NCI-H2081 (cell line): ENCODE results near the gene S100A5.
"Not testable (repeated sequence)": the region's sequence is repeated elsewhere in the genome, so short reads cannot be mapped to it uniquely, and the experiment has no call there.

Experiments used
- DNase-seq, 2 experiments: peaks; one replicate each; lab custom pipeline; 2025; lab: John Stamatoyannopoulos, UW

S100A5 gene

DNA sequence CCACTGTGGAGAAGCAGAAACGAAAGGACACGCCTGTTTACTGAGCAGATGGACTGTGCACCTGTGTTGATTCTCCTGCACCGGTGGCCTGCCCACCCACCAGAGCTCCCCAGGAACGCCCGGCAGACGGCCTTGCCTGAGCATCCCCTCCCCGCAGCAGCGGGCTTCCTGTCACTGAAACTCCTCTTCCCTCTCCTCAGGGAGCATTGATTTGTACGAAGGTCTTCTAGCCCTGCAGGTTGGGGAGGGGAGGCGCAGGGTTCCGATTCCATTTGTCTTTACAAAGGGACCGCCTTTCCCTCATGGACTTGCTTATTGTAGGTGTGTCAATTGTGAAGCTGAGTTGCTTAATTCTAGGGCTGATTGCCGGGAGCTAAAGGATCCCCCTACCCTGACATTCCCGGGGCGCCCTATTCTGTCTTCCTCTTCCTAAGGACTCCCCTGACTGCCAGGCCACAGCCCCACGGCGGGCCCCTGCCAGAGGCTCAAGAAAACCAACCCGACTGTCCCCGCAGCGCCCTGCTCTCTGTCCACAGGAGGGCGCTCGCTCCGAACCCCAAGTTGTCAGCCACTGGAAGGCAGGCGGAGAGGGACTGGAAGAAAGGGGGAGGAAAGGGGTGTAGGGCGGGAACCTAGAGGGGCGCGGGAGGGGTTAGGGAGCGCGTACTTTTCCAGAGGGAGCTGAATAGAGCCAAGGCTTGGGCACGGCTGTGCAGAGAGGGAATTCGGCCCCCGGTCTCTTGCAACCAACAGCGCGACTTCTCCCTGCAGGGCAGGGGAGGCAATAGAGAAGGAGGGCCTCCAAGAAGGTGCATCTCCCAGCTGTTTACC lies 7.8 kb downstream of the S100A5 start:
- DNase-seq: peak; percentile 90 to 91

DNA sequence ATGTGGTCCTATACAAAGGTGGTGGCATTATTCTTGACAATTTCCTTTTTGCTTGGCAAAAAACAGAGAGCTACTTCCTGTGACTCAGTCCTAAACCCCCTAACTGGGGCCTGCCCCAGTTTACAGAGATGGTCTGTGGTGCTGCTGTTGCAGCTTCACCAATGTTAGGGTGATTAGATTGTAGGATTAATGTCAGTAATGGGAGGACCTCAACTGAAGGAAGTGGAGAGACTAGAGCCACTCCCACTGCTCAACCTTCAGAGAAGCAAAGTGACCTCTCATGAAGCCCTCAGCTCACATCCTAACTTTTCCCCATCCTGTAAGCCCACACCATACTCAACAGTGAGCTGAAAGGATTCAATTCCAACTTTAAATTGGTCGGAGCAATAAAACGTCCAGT lies 8.6 kb downstream of the S100A5 start:
- DNase-seq: peak in 1 of 2 experiments; percentile 48

DNA sequence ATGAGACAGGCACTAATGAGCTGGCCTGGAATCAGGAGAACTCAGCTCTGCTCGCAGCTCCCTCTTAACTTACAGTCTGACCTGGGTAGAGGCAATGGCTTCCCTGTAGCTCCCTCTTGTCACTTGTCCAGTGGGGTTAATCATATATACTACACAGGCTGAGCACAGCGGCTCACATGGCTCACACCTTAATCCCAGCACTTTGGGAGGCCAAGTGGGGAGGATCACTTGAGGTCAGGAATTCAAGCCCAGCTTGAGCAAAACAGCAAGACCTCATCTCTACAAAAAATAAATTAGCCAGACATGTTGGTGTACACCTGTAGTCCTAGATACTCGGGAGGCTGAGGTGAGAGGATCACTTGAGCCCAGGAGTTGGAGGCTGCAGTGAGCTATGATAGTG lies 9.1 kb downstream of the S100A5 start:
- no peak for DNase-seq

DNA sequence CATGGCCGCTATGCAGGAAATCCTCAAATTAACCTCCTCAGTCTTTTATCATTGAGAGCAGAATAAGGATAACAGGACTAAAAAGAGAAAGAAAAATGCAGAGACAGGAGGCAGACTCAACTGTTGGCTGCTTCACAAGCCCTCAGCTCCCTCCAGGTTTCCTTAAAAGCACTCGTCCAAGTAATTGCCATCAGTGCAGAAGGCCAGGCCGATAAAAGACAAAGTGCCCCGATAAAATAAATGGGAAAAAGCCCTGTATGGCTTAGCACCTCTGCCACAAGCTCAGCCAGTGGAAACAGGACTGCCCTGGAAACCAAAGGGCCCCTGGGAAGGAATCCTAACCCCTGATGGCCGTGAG lies 13.1 kb downstream of the S100A5 start:
- no peak for DNase-seq

DNA sequence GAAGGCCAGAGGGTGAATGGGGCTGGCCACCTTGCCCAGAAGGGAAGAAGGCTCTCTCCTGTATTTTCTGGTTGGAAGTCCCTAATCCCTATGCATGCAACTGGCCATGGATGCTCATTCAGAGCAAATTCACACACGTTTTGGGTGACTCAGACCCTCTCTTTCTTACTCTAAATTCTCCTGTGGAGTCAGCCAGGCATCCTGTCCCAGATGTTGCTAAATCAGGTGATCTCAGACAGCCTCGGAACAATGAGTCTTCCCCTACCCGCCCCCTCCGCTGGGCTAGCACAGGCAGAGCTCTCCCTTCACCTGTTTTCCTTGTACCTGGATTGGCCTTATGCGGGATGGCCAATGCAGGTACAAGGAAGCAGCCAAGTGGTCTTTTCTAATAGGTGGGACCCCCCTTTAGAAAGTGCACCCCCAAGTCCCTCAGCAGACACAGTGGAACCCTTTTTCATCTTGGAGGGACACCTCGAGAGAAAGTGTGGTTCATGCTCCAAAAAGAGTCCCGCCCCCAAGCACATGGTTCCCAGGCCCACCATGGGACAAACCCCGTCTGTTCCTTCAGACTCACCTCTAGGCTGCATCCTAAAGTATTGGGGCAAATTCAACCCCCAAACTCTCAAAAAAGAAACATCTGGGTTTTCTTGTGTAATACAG lies 13.6 kb downstream of the S100A5 start:
- no peak for DNase-seq

DNA sequence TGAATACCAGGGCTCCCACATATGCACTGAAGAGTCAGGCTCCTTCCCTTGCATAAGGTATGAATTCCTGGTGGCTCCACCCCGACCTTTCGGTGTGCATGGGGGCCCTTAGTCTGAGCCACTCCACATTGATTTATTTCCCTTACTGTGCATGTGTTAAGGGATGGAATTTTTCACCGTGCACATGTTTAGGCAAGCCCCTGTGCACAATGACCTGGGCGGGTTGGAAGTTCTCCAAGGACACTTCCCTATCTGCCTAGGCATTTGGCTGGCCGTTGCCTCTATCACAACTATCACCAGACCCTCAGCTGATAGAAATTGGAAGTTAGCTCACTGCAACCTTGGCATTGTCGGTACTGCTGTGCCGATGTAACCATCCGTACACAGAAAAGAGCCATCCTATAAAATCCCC lies 14.6 kb downstream of the S100A5 start:
- DNase-seq: no peak

DNA sequence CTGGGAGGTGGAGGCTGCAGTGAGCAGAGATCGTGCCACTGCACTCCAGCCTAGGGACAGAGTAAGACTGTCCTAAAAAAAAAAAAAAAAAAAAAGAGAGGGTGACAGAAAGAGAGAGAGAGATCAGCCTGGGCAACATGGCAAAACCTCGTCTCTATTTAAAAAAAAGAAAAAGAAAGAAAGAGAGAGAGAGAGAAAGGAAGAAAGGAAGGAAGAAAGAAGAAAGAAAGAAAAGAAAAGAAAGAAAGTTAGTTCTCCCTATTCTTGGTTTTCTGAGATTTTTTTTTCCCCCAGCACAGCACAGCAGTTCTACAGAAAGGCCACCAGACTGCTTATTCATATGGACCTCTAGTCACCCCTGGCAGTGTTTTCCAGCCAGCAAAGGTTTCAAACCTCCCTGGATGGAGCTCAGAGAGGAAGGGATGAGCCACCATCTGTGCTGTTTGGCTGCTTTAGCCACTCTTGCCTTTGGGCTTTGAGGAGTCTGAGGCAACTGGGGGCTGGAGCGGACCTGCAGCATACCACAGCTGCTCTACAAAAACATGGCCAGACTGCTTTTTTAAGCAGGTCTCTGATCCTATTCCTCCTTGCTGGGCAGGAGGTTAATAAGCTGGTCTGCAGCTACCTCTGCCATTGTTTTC lies 15.5 kb downstream of the S100A5 start:
- no peak for DNase-seq

DNA sequence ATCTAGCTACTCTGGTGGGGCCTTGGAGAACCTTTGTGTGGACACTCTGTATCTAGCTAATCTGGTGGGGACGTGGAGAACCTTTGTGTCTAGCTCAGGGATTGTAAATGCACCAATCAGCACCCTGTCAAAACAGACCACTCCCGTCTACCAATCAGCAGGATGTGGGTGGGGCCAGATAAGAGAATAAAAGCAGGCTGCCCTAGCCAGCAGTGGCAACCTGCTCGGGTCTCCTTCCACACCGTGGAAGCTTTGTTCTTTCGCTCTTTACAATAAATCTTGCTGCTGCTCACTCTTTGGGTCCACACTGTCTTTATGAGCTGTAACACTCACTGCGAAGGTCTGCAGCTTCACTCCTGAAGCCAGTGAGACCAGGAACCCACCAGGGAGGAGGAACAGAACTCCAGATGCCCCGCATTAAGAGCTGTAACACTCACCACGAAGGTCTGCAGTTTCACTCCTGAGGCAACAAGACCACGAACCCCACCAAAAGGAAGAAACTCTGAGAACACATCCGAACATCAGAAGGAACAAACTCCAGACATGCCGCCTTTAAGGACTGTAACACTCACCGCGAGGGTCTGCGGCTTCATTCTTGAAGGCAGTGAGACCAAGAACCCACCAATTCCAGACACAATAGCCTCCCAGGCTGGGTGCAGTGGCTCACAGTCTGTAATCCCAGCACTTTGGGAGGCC lies 18.2 kb downstream of the S100A5 start:
- DNase-seq: not testable (repeated sequence)

DNA sequence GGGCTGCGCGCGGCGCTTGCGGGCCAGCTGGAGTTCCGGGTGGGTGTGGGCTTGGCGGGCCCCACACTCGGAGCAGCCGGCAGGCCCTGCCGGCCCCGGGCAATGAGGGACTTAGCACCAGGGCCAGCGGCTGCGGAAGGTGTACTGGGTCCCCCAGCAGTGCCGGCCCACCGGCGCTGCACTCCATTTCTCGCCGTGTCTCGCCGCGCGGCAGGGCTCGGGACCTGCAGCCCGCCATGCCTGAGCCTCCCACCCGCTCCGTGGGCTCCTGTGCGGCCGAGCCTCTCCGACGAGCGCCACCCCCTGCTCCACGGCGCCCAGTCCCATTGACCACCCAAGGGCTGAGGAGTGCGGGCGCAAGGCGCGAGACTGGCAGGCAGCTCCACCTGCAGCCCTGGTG lies 18.9 kb downstream of the S100A5 start:
- DNase-seq: not testable (repeated sequence)

DNA sequence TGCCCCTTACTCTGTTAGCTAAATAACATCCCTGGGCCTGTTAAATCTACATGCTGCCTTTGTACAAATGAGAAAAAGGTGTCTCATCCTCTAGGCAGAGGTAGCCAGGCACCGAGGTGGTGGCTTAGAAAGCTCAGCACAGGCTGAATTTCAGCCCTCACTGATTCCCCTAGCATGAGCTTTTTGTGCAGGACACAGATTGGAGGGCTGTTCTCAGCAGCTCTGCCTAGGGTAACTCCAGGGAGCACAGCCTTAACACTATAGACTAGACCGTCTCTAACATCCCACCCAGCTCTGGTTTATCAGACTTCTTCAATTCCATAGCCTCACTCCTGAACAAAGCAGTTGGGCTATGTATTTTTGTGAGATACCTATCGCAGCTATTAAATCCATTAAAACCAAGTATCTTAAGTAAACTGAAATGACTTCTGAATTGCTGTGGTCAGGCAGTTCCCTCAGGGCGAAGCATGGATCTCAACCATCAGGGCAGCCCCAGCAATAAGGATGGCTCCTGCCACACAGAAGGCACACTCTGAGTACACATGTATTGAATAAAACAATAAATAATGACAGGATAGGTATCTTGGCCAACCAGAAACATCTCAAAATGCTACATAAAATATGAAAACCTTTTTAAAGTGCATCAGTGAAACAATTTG lies 19.8 kb downstream of the S100A5 start:
- no peak for DNase-seq

DNA sequence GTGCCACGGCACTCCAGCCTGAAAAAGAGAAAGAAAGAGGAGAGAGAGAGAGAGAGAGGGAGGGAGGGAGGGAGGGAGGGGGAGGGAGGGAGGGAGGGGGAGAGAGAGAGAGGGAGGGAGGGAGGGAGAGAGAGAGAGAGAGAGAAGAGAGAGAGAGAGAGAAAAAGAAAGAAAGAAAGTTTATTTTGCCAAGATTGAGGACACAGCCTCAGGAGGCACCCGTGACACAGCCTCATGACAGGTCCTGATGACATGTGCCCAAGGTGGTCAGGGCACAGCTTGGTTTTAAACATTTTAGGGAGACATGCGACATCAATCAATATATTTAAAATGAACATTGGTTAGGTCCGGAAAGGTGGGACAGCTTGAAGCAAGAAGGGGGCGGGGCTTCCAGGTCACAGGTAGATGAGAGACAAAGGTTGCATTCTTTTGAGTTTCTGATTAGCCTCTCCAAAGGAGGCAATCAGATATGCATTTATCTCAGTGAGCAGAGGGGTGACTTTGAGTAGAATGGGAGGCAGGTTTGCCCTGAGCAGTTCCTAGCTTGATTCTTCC lies 20.5 kb downstream of the S100A5 start:
- DNase-seq: not testable (repeated sequence)

DNA sequence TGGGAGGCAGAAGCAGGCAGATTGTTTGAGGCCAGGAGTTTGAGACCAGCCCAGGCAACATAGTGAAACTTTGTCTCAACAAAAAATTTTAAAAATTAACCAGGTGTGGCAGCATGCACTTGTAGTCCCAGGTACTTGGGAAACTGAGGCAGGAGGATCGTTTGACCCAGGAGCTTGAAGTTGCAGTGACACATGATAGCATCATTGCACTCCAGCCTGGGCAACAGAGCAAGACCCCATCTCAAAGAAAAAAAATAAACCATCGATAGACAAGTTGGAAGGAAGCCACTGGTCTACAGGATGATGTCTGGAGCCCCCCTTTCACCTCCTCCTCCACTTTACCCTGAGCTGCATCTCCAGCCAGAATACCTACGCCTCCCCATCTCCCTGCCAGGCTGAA lies 21.5 kb downstream of the S100A5 start:
- no peak for DNase-seq

DNA sequence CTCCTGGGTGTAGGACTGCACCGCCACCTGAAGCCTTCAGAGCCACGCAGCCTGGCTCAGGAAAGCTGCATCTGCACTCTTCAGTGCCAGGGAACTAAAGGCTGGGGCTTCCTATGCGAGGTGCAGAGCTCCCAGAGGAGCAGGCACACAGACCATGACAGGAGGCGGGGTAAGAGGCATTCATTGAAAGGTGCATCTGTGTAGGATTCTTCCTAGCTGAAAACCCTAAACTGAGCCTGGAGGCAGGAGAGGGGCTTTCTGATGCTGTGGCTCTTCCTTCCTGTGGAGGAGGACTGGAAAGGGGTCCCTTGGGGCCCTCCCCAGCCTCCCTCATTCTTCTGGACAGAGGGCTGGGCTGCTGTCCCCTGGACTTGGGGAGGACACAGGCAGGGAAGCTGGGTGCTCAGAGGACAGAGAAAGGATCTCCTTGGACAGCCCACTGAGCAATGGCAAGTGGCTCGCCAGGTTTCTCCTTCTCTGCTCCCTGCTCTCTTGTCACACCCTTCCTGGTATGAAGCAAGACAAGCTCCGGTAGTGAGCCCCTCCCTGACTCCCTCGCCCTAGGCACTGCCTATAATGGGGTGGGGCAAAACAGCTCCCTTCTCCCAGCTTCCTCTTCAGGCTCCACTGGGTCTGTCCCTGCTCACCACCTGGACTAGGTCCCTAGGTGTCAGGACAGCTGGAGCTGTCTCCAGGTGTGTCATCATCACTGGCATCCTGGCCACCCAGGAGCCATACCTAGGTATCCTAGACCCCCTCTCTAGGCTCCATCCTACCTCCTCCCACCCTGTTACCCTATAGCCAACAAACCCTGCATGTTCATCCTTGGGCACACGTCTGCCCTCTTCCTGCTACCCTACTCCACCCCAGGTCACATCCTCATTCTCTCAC lies 25.0 kb downstream of the S100A5 start:
- no peak for DNase-seq

DNA sequence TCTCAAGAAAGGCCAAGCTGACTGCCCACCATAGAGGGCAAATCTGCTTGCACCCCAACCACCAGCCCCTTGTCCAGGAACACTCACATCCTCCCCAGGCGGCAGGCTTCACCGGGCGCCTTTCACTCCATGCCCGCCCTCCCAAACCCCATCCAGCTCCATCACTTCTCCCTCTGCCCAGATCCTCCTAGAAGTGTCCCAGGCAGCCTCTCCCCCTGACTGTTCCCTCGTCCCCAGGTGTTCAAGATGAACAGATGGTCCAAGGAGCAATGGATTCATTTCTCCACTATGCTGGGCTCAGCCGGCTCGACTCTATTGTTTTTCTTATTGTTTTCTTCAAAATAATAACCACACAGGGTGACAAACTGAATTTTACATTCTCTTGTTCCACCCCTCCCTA lies 27.1 kb downstream of the S100A5 start:
- no peak for DNase-seq

DNA sequence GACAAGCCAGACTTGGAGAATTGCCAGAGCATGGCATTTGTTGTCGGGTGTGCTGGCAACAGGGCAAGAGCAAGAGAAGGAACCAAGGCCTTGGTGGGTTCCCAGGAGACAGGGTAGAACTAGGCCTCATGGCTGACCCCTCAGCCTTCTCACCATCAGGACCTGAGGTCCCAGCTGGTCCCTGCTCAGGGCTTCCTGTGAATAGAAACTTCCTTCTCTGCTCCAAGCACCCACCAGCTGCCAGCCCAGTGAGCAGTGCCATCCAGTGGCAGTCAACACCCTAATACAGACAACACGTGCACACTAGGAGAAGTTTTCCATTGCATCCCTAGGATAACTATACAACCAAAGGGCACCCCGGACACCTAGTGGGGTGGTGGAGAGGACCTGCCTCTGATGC lies 27.7 kb downstream of the S100A5 start:
- peak in 1 of 2 experiments; percentile 32 for DNase-seq

DNA sequence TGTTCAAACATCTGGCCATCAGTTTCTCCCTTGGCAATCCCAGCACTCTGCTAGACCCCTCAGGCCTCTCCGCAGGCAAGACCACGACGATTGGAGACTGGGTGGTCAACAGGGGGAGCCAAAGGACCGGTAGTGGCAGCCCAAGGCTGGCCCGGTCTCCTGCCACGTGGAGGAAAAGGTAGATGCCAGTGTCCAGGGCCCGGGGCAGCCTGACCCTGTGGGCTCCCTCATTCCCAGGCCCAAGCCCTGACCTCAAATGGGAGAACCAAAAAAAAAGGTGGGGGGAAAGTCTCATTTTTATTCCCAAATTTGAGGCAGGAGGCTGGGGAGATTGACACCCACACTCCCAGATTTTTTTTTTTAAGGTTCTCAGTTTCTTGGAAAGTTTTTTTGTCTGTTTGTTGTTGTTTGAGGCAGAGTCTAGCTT lies 29.7 kb downstream of the S100A5 start:
- DNase-seq: peak; percentile 86 to 88

DNA sequence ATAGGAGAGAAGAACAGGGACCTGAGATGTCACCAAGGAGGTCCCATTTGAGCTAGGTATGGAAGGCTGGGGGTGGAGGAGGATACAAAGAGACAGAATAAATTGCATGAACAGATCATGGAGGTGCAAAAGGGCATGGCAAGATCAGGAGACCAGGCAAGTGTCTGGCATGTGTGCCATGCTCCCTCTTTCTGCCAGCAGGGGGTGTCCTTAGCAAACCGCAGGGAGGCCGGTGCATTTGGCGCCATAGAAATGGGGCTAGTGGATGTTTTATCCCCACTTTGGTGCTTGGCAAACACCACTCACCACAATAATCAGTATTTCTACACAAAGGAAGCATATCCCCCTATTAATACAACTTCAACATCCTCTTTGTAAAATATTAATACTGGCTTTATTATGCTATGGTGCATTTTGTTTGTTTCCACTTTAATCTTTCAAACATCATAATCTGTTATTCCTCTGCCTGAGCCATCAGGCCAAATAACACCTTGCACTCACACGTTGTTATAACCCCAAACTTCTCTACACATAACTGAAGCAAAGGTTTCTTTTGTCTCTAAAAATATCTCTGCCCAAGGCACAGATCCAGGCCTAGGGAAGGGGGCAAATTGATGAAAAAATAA lies 30.9 kb downstream of the S100A5 start:
- peak; percentile 14 to 22 for DNase-seq

DNA sequence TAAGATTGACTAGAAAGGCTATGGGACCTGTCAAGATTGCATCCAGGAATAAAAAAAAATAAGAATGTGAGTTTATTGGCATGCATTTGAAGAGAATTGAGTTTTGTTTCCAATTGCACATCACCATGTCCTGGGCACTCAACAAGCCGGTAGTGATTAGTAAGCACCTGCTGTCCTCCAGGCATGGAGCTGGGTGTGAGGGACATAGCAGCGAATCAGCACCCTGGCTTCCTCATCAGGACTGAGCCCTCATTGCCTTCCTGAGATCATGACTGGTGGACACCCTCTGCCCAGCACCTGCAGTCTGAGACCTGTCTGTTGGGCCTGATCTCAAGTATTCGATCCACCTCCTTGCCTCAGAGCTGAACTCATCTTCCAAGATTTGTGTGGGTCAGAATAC lies 31.7 kb downstream of the S100A5 start:
- DNase-seq: no peak

DNA sequence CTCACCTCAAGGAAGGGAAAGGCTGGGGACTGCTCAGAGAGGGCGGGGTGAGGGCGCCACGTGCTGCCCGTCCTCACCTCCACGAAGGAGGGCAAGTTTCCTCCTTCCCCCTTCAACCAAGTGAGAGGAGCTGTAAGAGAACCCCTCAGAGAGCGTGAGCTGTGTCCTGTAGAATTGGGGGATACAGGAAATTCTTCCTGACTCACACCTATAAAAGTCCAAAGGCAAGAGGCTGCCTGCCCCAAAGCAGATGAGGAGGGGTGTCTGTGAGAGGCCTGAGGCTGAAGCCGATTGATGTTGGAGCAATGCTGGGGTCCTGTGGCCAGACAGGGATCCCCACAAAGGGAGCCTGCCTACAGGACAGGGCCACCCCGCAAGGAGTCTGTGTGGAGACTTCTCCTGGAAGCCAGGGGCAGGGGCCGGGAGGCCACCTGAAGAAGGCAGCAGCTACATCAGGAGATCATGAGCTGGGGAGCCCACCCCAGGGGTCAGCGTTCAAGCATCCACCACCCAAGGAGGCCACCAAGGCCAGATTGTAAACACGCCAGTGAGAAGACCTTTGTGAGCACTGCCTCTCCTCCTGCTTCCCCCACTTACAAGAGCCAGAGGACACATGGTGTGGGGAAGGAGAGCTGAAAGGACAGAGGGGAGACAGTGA lies 32.7 kb downstream of the S100A5 start:
- DNase-seq: no peak
